DMS153 treated with DMSO at 0.1 percent for 48 hours (cell line): ENCODE data around the gene FAXDC2.
"Not testable (repeated sequence)": the region's sequence is repeated elsewhere in the genome, so short reads cannot be mapped to it uniquely, and the experiment has no call there.

ENCODE experiments used
- DNase-seq: peaks from one replicate; lab custom pipeline; 2025; ENCODE audit not compliant: unreplicated experiment; lab: John Stamatoyannopoulos, UW

The FAXDC2 gene

DNA sequence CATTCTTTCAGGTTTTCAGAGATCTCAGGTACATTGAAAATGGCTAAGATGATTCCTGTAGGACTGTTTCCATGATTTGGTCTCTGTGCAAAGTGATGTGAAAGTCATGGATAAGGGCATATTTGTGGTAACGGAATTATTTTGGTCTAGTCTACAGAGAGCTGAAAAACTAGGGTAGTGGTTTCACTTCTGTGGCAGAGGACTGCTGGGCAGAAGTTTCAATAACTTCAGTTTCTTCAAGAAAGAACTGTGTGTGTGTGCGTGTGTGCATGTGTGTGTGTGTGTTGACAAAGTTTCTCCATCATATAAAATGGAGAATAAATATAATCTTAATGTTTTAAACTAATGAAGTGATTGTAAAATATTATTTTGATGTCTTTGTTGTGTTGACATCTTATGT lies 12.4 kb upstream of the FAXDC2 start:
- no peak for DNase-seq

DNA sequence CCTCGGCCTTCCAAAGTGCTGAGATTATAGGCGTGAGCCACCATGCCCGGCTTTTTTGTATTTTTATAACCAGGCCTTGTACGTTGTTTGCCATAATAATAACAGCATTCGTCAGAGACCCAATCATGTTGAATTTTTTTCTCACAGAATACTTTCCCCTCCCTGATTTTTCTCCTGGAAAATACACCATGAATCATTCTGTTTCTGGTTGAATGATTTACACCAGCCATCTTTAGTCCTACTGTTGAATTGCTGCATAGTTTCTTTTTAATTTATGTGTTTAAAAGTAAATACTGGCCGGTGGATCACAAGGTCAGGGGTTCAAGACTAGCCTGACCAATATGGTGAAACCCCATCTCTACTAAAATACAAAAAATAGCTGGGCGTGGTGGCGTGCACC lies 11.5 kb upstream of the FAXDC2 start:
- no peak for DNase-seq

DNA sequence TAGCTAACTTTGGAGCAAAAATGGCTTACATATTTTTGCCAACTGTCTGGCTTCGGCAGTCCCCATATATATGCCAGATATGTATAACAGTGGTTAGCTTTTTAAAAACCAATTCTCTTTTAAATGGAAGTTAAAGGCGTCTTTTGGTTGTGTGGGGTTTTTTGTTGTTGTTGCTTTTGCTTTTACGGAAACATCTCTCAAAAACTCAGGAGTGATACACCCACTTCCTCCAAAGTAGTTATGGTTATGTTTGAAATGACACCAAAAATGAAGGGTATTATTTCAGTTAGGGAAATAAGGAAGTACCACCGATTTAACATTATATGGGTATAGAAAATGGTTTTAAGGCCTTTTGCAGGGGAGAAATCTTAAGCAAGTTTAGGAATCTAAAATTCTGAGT lies 10.4 kb upstream of the FAXDC2 start:
- no peak for DNase-seq

DNA sequence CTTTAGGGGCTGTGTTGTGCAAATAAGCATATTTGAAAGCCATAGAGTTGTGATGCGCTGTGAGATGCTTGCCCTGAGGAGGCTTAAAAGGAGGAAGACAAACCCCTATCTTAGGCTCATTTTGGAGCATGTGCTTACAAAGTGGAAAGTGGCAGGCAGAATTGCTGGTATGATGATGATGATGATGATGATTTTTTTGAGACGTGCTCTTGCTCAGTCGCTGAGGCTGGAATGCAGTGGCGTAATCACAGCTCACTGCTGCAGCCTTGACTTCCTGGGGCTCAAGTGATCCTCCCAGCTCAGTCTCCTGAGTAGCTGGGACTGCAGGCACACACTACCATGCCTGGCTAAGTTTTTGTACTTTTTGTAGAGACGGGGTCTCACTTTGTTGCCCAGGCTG lies 9.7 kb upstream of the FAXDC2 start:
- DNase-seq: no peak

DNA sequence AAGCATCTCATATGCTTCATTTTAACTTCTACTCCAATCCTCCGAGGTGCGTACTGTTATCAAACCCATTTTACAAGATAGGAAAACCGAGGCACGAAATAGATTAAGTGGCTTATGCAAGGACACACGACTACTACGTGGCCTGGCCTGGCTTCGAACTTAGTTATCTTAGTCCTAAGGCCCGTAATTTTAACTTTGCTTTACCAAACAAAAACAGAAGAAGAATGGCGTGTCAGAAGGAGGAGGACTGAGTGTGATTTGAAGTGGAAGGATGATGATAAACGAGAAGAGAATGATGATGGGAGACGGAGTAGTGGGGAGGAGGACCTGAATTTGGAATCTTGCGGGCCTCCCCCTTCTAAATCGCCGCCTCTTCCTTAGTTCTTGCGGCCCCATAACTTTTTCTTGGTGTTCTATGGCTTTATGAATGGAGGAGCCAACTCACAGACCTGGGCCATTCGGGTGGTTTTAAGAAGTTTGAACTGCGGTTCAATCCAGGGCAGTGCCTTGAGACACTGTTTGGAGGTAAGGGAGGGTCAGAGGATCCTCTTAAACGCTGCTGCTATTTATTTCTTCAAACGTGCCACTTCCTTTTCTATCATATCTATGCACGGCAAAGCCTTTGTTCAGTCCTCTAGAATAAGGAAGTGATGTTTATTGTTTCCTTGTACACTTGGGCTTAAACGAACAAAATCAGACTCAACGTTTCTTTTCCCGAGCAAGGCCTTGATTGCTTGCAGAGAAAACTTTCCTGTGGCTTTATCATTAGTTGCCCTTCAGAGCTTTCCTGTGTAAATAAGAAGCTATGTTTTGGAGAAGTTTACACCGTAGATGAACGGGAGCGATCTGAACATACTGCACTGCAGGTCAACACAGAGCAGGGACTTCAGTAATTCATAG lies 8.8 kb upstream of the FAXDC2 start:
- no peak for DNase-seq

DNA sequence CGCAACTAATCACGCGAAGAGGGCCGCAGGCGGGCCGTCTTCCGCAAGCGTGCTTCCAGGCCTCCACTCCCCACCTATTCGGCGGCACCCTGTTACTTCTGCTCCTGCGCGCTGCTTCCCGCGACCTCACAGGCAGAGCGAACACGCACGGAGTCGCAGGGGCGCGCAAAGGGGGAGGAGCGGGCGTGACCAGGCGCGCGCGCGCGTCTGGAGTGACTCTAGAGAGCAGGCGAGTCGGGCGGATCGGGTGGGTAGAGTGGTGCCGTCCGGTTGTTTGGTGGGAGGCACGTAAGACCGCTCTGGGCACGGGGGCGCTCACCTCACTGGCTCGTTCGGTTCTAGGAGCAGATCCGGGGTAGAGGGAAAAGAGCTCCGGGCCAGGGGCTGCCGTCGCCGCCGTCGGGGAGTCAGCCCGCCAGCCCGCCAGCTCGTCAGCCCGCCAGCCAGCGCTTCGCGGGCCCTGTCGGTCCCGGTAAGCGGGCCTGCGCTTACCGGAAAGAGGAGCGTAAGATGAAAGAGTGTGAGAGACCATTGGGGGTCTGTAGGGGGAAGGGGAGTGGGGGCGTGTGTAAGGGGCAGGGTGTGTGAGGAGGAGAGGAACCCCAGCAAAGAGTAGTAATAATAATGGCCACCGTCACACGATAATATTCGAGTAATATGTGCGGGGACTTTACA lies 8.0 kb upstream of the FAXDC2 start, which contains the start of gene CNOT8:
CNOT8 (plus strand) TSS at position 331 of the 675 bp plus-strand sequence. CDS start 4,652 bp downstream, outside the sequence.
- peak; percentile 58 for DNase-seq

DNA sequence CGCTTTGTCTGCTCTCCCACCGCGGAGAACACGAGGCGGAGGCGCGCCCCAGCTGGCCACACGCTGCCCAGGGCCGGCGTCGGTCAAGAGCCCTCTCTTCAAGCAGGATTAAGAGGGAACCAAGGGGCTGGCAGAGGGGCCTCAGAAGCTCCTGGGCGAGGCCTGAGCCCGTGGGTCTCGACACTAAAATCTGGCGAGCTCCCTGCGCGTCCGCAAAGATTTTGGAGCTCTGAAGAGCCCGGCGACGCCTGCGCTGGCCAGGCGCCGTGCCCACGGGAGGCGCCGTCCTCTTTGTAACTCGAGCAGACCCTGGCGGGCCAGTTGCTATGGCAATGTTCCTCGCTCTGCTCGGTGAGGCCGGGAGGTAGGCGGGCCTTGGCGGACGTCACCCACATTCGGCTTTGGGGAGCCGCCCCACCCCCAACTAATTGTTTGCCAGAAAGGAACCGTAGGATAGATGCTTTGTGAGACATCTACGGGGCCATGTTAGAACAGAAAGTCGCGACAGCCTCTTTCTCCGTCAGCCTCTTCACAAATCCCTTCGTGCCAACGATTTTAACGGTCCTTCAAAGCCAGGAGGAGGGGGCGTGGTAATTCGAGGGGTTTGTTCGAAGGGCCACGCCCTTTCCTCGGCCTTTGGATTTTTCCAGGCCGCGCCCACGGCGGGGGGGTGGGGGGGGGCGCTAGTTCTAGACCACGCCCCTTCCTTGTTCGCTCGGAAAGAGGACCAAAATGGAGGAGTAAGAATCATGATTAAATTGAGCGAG lies 7.3 kb upstream of the FAXDC2 start:
- peak; percentile 58 for DNase-seq

DNA sequence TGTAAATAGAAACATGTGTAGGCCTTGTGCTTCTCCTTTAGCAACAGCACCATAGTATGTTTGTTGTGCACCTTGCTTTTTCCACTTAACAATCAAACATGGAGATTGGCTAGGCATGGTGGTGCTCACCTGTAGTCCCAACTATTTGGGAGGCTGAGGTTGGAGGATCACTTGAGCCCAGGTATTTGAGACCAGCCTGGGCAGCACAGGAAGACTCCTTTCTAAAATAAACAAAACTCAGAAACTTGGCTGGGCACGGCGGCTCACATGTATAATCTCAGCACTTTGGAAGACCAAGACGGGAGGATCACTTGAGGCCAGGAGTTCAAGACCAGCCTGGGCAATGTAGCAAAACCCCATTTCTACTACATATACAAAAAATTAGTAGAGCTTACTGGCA lies 948 bp upstream of the FAXDC2 start:
- DNase-seq: no peak

DNA sequence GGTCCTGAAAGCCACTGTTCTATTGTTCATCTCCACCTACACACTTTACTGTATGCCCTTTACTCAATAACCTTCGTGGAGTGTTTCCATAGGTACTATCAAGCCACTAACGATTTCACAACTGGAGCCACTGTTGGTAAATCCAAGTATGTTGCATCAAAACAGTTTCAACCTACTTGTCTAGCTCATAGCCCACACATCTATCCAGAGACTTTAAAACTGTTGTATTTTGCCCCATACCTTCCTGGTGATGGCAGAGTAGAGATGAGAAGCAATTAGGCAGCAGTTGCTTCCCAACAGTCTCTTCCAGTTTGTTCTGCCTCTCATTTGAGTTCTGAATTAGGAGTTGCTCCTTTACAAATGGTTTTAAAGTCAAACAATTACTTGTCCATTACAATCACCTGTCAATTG lies 607 bp downstream of the FAXDC2 start:
- DNase-seq: no peak

DNA sequence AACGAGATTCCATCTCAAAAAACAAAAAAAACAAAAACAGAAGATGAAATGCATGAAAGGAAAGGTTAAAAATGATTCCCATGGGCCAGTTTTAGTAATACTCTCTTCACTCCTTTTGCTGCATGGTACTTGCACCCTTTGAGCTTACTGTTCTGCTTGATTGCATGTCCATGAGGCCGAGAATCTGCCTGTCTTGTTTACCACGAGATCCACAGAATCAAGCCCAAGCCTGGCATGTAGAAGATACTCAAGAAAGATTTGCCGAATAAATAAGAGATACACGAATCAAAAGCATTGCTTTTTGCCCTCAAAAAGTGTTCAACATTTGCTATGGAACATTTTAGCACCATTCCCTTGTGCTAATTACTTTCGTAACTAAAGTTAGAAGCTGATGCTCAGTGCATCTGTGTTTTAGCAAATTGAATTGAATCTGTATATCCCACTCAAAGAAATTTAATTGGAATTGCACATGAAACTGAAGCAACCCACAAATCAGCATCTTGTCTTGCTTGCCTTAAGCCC lies 1.1 kb downstream of the FAXDC2 start:
- no peak for DNase-seq

DNA sequence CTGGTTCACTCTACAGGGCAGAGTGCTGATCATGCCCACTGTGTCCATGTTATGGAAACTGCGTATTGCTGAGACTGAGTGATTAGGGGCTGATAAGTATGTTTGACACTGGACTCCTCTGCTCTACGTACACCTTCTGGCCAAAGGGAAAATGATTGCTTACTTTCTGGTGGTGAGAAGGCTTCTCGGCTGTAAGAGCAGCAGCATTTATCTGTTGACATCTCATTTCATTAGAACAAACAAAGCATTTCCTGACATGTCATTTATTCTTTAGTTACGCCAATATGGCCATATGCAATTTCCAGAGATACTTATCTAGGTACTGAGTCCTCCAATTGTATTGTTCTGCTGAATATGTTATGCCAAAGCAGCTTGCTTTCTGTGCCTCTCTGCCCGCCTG lies 5.6 kb downstream of the FAXDC2 start:
- no peak for DNase-seq

DNA sequence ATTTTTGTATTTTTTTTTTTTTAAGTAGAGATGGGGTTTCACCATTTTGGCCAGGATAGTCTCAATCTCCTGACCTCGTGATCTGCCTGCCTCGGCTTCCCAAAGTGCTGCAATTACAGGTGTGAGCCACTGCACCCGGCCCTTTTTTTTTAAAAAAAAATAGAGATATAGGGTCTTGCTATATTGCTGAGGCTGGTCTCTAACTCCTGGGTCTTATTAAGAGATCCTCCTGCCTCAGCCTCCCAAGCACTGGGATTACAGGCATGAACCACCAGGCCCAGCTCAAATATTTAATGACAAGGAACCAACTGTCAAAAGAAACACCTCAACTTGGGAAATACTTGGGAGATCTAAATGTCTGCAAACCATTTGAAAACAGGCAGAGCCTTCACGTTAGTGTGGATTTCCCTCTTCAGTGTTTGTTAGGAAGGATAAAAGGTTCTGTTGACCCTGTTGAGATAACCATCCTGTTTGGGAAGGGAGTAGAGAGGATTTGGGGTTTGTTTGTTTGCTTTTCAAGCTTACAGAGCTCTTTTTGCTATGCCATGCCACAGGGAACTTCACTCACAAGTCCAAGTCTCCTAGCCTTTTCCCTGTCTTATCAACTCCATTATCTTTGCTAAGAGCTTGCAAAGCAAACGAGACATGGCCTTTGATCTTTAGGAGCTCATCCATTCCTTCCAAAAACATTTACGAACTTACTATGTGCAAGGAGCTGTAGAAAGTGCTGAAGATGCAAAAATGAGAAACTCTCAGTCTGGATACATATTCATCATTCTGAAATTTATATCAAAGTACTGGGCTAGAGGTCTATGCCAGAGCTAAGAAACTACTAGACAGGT lies 7.5 kb downstream of the FAXDC2 start:
- DNase-seq: no peak

DNA sequence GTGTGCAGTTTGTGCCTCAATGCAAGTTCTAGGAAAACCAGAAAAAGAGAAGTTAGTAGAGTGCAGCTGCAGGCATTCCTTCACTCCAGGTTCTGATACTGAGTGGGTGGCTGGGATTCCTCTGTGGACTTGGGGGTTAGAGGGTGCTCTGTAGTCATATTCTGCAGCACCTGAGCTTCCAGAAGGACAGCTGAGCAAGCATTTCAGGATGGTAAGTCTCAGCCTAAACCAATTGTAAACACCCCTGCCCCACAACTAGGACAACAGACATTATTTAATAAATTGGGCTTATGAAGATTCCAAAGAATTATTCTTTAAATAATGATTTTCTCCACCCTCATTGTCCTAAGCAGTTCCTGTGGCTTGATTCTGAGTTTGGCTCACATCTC lies 9.1 kb downstream of the FAXDC2 start:
- DNase-seq: no peak

DNA sequence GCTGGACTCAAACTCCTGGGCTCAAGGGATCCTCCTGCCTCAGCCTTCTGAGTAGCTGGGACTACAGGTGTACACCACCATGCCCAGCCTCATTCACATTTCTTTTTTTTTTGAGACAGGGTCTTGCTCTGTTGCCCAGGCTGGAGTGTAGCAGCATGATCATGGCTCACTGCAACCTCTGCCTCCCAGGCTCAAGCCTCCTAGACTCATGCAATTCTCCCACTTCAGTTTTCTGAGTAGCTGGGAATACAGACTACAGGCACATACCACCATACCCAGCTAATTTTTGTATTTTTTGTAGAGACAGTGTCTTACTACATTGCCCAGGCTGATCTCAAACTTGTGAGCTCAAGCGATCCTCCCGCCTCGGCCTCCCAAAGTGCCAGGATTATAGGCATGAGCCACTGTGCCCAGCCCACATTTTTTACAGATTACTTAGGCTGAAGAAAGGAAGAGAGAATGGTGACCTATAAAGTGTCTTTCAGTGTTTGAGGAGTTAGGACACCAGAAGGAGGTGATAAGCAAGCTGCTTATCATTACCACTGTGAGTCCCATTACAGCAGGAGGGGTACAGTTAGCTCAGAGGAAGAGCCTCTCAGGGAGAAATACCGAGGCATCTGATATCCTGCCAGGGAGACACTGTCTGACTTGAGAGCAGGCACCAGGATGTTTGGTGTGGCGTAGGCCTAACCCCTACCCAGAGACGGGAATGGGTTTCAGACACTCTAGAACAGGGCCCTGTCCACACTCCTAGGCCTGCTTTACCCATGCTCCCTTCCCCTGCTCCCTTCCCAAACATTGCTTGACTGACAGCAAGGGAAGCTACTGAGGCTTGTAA lies 9.7 kb downstream of the FAXDC2 start:
- DNase-seq: no peak

DNA sequence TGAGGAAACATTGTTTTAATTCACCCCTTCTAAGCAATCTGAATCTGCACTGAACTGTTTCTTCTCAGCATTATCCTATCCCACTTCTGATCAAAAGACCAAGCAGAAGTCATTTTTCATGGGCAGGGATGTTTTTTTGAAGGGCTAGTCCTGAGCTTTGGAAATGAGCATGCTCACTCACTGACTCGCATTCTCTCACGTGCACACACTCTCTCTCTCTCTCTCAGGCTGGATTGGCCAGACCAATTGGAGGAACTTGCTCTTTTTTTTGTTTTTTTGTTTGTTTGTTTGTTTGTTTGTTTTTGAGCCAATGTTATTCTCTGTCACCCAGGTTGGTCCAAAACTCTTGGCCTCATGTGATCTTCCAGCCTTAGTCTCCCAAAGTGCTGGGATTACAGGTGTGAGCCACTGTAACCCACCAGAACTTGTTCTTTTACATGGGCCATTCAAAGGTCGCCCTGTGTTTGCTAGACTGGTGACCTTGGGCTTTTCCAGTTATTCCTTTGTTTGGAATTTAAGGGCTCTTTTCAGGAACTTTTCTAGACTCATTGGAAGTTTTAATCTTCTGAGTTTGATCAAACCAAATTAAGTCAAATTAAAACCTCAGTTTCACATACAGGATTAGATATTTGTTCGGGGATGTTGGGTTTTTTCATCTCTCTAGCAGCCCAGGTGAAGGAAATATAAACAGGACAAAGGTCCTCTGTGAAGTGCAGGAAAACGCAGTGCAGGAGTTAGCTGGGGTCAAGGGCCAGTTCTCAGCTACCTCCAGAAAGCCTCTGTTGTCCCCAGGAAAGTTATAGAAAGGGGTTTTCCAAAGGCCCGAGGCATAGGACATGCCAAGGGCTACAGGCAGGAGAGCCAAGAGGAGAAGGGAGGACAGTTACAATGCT lies 13.1 kb downstream of the FAXDC2 start:
- no peak for DNase-seq

DNA sequence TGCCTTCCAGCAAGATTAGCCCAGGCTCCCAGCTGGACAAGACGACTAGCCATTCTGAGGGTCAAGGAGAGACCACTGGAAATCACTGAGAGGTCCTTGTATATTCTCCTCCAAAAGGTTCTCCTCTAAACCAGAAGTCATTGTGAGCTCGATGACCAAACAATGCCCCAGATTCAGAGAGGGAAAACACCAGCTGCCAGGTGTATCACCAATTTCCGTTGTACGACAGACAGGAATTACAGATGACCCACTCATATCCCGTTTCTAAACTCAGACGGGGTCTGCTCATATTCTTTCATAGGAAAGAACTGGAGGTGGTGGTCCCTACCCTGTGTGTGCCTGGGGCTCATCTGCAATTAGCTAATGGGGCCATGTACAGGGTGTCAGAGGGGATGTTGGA lies 14.2 kb downstream of the FAXDC2 start:
- no peak for DNase-seq

DNA sequence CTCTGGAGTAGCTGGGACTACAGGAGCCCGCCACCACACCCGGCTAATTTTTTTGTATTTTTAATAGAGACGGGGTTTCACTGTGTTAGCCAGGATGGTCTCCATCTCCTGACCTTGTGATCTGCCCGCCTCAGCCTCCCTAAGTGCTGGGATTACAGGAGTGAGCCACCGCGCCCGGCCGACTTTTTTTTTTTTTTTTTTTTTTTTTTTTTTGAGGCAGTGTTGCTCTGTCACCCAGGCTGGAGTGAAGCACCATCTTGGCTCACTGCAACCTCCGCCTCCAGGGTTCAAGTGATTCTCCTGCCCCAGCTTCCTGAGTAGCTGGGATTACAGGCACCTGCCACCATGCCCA lies 14.7 kb downstream of the FAXDC2 start:
- DNase-seq: not testable (repeated sequence)

DNA sequence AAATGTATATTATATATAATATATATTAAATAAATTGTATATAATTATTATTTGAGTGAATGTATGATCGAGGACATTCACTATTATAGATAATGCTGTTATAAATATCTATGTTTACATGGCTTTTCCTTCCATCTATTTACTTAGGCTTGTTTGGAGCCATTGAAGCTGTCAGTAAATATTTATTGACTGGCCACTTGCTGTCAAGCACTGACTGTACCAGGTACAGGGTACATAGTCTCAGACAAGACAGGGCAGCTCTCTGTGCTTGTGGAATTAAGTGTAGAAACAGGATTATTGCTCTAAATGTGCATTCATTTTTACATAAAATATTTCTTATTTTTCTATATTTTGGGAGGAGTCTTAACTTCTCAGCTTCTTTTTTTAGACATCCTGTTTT lies 16.4 kb downstream of the FAXDC2 start:
- DNase-seq: no peak

DNA sequence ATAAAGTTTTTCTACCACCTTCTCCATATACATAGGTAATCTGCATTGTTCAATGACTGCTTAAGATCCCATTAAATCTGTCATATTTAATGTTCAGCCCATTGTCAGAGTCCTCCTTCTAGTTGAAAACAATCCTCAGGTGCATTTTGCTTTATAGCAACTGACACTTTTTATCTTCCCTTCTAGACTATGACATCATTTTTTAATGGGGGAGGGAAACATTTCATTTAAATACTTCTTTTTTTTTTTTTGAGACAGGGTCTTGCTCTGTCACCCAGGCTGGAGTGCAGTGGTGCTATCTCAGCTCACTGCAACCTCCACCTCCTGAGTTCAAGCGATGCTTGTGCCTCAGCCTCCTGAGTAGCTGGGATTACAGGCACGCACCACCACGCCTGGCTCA lies 17.6 kb downstream of the FAXDC2 start:
- DNase-seq: not testable (repeated sequence)
